ENCODE data around the gene PLEKHA3.

Gene PLEKHA3

DNA sequence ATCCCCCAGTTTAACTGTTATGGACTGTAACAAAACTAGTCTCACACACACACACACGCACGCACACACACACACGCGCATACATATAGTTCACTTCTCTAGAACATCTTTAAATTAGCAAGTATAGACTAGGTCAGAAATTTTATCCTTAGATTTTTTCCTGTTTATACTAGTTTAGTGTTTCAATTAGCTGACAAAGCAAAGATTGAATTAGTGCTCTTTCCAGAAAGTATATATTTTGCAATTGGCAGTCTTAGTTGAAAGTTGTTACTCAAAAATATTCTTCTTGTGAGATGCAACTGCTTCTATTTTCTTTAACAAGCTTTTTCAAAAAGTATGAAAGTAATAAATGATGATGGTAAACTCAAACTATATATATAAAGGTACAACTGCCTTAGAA lies 22.5 kb downstream of the PLEKHA3 start:
- H3K27me3 ChIP-seq (ENCODE audit: control insufficient read depth, insufficient read depth, low read length, poor library complexity, severe bottlenecking) = no peaks in the 10 kb centered on the region
- H3K9me3 ChIP-seq (ENCODE audit: control insufficient read depth, low read length) = no peaks in the 10 kb centered on the region
- H3K4me1 ChIP-seq (ENCODE audit: control insufficient read depth, insufficient read depth, low read length) = no peaks in the 10 kb centered on the region
- peaks cover 17% of the 10 kb centered on the region for H3K36me3 ChIP-seq (ENCODE audit: control insufficient read depth, insufficient read depth, low read length)
- no peak overlapping the region for H3K4me3 ChIP-seq (ENCODE audit: insufficient read depth, low read depth, low read length)
- no peak overlapping the region for H3K27ac ChIP-seq (ENCODE audit: insufficient read depth, low read depth, low read length, poor library complexity, severe bottlenecking)
- 73 to 74% methylated on average over 4 of the region's 4 CpGs for whole genome bisulfite sequencing, 2 experiments

DNA sequence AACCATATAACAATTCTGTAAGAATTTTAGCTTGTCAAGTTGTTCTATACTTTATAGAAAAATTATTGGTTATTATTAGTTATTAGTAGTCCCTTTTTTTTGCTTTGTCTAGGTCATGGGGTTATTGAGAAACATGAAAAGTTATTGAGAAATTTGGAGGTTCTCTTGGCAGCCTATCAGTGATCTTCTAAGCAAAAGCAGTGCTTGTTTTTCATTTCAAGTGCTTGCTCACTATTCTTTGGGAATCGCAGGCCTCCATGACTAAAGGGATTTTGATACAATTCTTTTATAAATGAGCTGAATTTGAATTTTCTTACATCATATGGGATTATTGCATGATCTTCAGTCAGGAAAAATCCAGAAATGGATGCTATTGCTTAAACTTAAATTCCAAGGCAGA lies 25.8 kb downstream of the PLEKHA3 start:
- H3K4me1 ChIP-seq (ENCODE audit: control insufficient read depth, insufficient read depth, low read length) = no peaks in the 10 kb centered on the region
- 89 to 95% methylated on average over 1 of the region's 1 CpG for WGBS, 2 experiments
- H3K36me3 ChIP-seq (ENCODE audit: control insufficient read depth, insufficient read depth, low read length) = peaks cover 12% of the 10 kb centered on the region
- no peaks in the 10 kb centered on the region for H3K9me3 ChIP-seq (ENCODE audit: control insufficient read depth, low read length)
- H3K27ac ChIP-seq (ENCODE audit: insufficient read depth, low read depth, low read length, poor library complexity, severe bottlenecking) = no peak overlapping the region
- no peak overlapping the region for H3K4me3 ChIP-seq (ENCODE audit: insufficient read depth, low read depth, low read length)
- no peaks in the 10 kb centered on the region for H3K27me3 ChIP-seq (ENCODE audit: control insufficient read depth, insufficient read depth, low read length, poor library complexity, severe bottlenecking)

DNA sequence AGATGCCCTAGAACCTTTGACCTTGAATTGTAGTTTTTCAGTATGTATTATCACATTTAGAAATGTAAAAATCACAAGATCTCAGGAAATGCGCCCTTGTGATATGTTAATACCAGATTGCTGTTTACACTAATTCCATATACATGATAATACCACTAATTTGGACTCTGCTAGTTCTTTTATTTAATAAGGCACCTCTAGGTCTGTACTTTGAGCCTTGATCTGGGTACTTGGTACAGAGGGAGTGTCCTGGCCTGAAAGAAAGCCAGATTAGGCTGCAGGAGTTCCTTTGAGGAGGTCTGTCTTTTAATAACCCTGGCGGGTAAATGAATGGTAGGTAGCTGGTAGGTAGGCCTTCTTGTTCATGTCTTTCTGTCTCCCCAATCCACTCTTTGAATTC lies 26.3 kb downstream of the PLEKHA3 start:
- no peaks in the 10 kb centered on the region for H3K4me1 ChIP-seq (ENCODE audit: control insufficient read depth, insufficient read depth, low read length)
- no peak overlapping the region for H3K27ac ChIP-seq (ENCODE audit: insufficient read depth, low read depth, low read length, poor library complexity, severe bottlenecking)
- H3K27me3 ChIP-seq (ENCODE audit: control insufficient read depth, insufficient read depth, low read length, poor library complexity, severe bottlenecking) = no peaks in the 10 kb centered on the region
- H3K9me3 ChIP-seq (ENCODE audit: control insufficient read depth, low read length) = no peaks in the 10 kb centered on the region
- no peak overlapping the region for H3K4me3 ChIP-seq (ENCODE audit: insufficient read depth, low read depth, low read length)
- 75 to 78% methylated on average over 1 to 2 of the region's 2 CpGs for WGBS, 2 experiments
- H3K36me3 ChIP-seq (ENCODE audit: control insufficient read depth, insufficient read depth, low read length) = peaks cover 12% of the 10 kb centered on the region

DNA sequence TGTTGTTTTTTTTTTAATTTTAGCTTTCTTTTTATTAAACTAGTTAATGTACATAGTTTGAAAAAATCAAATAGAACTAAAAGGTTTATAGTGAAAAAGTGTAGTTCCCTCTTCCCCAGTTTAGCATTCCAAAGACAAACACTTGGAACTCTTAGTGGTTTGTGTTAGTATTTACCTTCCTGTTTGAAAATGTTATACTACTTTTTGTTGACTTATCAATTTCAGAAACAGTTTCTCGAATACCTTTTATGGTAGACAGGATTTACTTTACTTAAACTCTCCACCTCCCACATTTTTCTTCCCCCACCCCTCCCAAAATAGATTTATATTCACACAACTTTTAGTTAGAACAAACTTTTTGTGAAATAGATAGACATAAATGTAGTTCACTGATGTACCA lies 26.7 kb downstream of the PLEKHA3 start:
- WGBS, 2 experiments = 80 to 100% methylated on average over 1 of the region's 1 CpG
- H3K4me3 ChIP-seq (ENCODE audit: insufficient read depth, low read depth, low read length) = no peak overlapping the region
- H3K4me1 ChIP-seq (ENCODE audit: control insufficient read depth, insufficient read depth, low read length) = no peaks in the 10 kb centered on the region
- peaks cover 8% of the 10 kb centered on the region for H3K36me3 ChIP-seq (ENCODE audit: control insufficient read depth, insufficient read depth, low read length)
- H3K27ac ChIP-seq (ENCODE audit: insufficient read depth, low read depth, low read length, poor library complexity, severe bottlenecking) = no peak overlapping the region
- no peaks in the 10 kb centered on the region for H3K9me3 ChIP-seq (ENCODE audit: control insufficient read depth, low read length)
- no peaks in the 10 kb centered on the region for H3K27me3 ChIP-seq (ENCODE audit: control insufficient read depth, insufficient read depth, low read length, poor library complexity, severe bottlenecking)

DNA sequence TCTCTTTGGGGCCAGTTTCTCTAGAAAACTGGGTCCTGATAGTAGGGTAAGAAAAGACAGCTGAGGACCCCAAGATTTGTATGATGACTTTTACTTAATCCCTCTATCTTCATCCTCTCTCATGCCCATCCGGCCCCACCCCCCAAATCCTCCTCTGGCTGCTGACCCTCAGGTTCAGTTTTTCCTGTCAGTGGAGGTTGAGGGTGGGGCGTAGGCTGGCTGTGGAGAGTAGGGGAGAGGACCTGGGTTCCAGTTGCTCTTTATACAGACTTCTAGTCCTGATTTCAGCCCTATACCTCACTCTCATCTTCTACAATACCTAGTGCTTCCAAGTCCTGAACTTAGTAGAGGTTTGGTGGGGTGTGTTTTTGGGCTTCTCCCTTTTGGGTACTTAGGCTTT lies 28.4 kb downstream of the PLEKHA3 start:
- no peak overlapping the region for H3K27ac ChIP-seq (ENCODE audit: insufficient read depth, low read depth, low read length, poor library complexity, severe bottlenecking)
- 94% methylated on average over 2 of the region's 2 CpGs; no CpG with 5 or more reads in 1 of the 2 experiments for WGBS, 2 experiments
- peaks cover 1% of the 10 kb centered on the region for H3K36me3 ChIP-seq (ENCODE audit: control insufficient read depth, insufficient read depth, low read length)
- H3K4me1 ChIP-seq (ENCODE audit: control insufficient read depth, insufficient read depth, low read length) = no peaks in the 10 kb centered on the region
- no peaks in the 10 kb centered on the region for H3K9me3 ChIP-seq (ENCODE audit: control insufficient read depth, low read length)
- no peaks in the 10 kb centered on the region for H3K27me3 ChIP-seq (ENCODE audit: control insufficient read depth, insufficient read depth, low read length, poor library complexity, severe bottlenecking)
- H3K4me3 ChIP-seq (ENCODE audit: insufficient read depth, low read depth, low read length) = no peak overlapping the region

DNA sequence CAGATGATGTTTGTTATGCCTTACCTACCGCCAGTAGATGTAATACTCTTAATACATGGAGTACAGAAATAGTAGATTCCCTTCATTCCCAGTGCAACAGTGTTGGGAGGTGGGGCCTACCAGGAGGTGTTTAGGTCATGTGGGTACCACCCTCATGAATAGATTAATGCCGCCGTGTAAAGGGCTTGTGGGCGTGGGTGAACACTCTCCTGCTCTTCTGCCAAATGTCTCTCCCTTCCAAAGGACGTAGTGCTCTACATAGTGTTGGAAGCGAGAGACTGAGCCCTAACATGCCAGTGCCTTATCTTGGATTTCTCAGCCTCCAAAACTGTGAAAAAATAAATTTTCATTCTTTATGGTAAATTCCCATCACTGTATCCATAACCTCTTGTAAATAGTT lies 30.1 kb downstream of the PLEKHA3 start:
- H3K4me3 ChIP-seq (ENCODE audit: insufficient read depth, low read depth, low read length) = no peak overlapping the region
- H3K9me3 ChIP-seq (ENCODE audit: control insufficient read depth, low read length) = no peaks in the 10 kb centered on the region
- no peaks in the 10 kb centered on the region for H3K27me3 ChIP-seq (ENCODE audit: control insufficient read depth, insufficient read depth, low read length, poor library complexity, severe bottlenecking)
- H3K36me3 ChIP-seq (ENCODE audit: control insufficient read depth, insufficient read depth, low read length) = no peaks in the 10 kb centered on the region
- WGBS, 2 experiments = 92 to 98% methylated on average over 5 to 6 of the region's 6 CpGs
- H3K4me1 ChIP-seq (ENCODE audit: control insufficient read depth, insufficient read depth, low read length) = no peaks in the 10 kb centered on the region
- H3K27ac ChIP-seq (ENCODE audit: insufficient read depth, low read depth, low read length, poor library complexity, severe bottlenecking) = no peak overlapping the region

DNA sequence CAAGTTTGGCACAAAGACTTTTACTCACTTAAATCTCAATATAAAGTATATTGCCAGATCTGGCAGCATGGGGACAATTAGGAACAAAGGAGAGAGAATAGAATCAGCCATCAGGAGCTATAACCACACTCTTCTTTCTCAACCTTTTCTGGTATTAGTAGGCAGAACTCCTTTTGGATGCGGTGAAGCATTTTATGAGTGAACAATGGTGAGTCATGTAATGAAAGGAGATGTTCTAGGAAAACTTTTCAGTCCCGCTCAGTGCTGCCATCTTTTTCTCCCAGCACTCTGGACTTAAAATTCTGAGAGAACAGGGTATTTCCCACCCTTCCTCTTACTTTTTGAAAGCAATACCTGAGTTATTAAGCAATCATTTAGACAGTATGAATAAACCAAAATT lies 32.2 kb downstream of the PLEKHA3 start:
- WGBS, 2 experiments = 82 to 96% methylated on average over 2 of the region's 2 CpGs
- Histone ChIP-seq H3K27me3 (ENCODE audit: control insufficient read depth, insufficient read depth, low read length, poor library complexity, severe bottlenecking) (no peaks in the 10 kb centered on the region), H3K36me3 (ENCODE audit: control insufficient read depth, insufficient read depth, low read length) (no peaks in the 10 kb centered on the region), H3K27ac (ENCODE audit: insufficient read depth, low read depth, low read length, poor library complexity, severe bottlenecking) (no peak overlapping the region), H3K4me1 (ENCODE audit: control insufficient read depth, insufficient read depth, low read length) (no peaks in the 10 kb centered on the region), H3K4me3 (ENCODE audit: insufficient read depth, low read depth, low read length) (no peak overlapping the region), H3K9me3 (ENCODE audit: control insufficient read depth, low read length) (no peaks in the 10 kb centered on the region)

DNA sequence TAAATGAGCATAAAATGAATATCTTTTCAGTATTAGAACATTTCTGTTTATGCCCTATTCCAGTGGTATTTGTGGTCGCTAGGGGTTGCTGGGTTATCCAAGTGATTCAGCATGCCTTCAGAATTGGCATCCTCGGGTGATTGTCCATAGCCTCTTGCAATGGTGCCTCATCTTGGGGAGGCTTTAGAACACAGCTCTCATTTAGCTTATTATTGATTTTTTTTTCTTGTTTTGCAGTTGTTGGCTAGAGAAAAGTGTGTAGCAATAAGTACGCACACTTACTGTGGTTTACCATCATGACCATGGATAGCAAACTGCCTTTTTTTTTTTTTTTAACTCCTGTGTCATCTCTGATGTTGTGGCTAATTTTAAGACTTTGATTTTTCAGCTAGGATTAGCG lies 33.6 kb downstream of the PLEKHA3 start:
- H3K9me3 ChIP-seq (ENCODE audit: control insufficient read depth, low read length) = no peaks in the 10 kb centered on the region
- no peaks in the 10 kb centered on the region for H3K36me3 ChIP-seq (ENCODE audit: control insufficient read depth, insufficient read depth, low read length)
- H3K4me1 ChIP-seq (ENCODE audit: control insufficient read depth, insufficient read depth, low read length) = no peaks in the 10 kb centered on the region
- H3K27ac ChIP-seq (ENCODE audit: insufficient read depth, low read depth, low read length, poor library complexity, severe bottlenecking) = no peak overlapping the region
- H3K4me3 ChIP-seq (ENCODE audit: insufficient read depth, low read depth, low read length) = no peak overlapping the region
- WGBS, 2 experiments = 95 to 96% methylated on average over 4 of the region's 4 CpGs
- H3K27me3 ChIP-seq (ENCODE audit: control insufficient read depth, insufficient read depth, low read length, poor library complexity, severe bottlenecking) = no peaks in the 10 kb centered on the region

DNA sequence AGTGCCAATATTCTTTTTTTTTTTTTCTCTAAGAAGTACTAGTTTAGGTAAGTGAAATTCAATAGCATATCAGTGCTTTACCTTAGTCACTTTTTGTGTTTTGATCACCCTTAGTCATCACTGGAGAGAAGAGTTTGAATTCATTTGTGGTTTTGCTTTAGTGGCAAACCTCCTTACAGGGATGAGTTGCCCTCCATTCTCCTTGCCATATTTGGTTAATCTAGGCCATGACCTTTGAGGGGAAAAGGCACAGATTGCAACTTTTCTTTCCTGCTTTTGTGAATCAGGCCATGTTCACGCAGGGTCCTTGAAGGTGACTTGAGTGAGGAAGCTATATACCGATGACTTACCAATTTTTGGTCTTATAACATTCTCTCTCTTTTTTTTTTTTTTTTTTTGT lies 34.4 kb downstream of the PLEKHA3 start:
- no peaks in the 10 kb centered on the region for H3K27me3 ChIP-seq (ENCODE audit: control insufficient read depth, insufficient read depth, low read length, poor library complexity, severe bottlenecking)
- WGBS, 2 experiments = 95 to 100% methylated on average over 2 of the region's 2 CpGs
- no peak overlapping the region for H3K27ac ChIP-seq (ENCODE audit: insufficient read depth, low read depth, low read length, poor library complexity, severe bottlenecking)
- H3K4me3 ChIP-seq (ENCODE audit: insufficient read depth, low read depth, low read length) = no peak overlapping the region
- H3K36me3 ChIP-seq (ENCODE audit: control insufficient read depth, insufficient read depth, low read length) = no peaks in the 10 kb centered on the region
- no peaks in the 10 kb centered on the region for H3K9me3 ChIP-seq (ENCODE audit: control insufficient read depth, low read length)
- H3K4me1 ChIP-seq (ENCODE audit: control insufficient read depth, insufficient read depth, low read length) = no peaks in the 10 kb centered on the region

DNA sequence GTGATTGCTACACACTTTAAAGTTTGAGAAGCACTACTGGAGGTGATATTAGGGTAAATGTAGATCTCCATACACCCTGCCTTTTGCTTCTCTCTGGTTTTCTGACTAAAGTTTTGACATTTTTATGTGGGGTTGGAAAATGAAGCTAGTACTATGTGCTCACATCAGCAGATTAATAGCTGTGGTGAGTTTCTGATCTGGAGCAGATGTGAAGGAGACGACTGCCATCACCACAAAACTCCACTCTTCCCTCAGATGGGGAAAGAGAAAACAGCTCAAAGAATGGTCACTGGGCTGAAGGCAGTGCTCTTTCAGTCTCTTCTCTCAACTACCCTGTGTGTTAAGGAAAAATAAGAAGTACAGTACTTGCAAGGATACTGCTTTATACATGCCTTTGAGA lies 37.2 kb downstream of the PLEKHA3 start:
- H3K9me3 ChIP-seq (ENCODE audit: control insufficient read depth, low read length) = no peaks in the 10 kb centered on the region
- no peaks in the 10 kb centered on the region for H3K36me3 ChIP-seq (ENCODE audit: control insufficient read depth, insufficient read depth, low read length)
- H3K4me3 ChIP-seq (ENCODE audit: insufficient read depth, low read depth, low read length) = no peak overlapping the region
- no peaks in the 10 kb centered on the region for H3K27me3 ChIP-seq (ENCODE audit: control insufficient read depth, insufficient read depth, low read length, poor library complexity, severe bottlenecking)
- no peaks in the 10 kb centered on the region for H3K4me1 ChIP-seq (ENCODE audit: control insufficient read depth, insufficient read depth, low read length)
- no peak overlapping the region for H3K27ac ChIP-seq (ENCODE audit: insufficient read depth, low read depth, low read length, poor library complexity, severe bottlenecking)
- WGBS, 2 experiments = 83 to 93% methylated on average over 1 of the region's 1 CpG
